ENCODE data around the gene WFDC10B. TPM values are rescaled to one million over a fixed set of nuclear protein-coding genes. Genes with fewer than 3 reads are reported as not detected.
"Not testable (repeated sequence)": the region's sequence is repeated elsewhere in the genome, so short reads cannot be mapped to it uniquely, and the experiment has no call there.

Gene WFDC10B
- total RNA-seq, 1 donor from 2014 or later = not detected

- intact Hi-C loops (cut with DNase I) = no loop called here
- no peak for TF ChIP-seq CTCF (IDR thresholded peaks at IDR 0.05)
- no peaks in the 10 kb centered on the region for H3K4me1 ChIP-seq
Measured at GRCh38 chr20:45735552-45735951, 30.7 kb upstream of the WFDC10B start.

GRCh38 chr20:45732199-45732598 is 27.4 kb upstream of the WFDC10B start:
- DNase-seq (ENCODE audit: low spot score in 2 of 2) = no peak
- Histone ChIP-seq H3K36me3 (no peaks in the 10 kb centered on the region), H3K27me3 (no peaks in the 10 kb centered on the region), H3K9me3 (peaks cover 0 to 12% of the 10 kb centered on the region in 2 donors), H3K27ac (no peak overlapping the region), H3K4me1 (no peaks in the 10 kb centered on the region), H3K4me3 (no peak overlapping the region)
- intact Hi-C loops (cut with DNase I) = no loop called here
- TF ChIP-seq CTCF (IDR thresholded peaks at IDR 0.05) = no peak

More at GRCh38 chr20:45735552-45735951, 30.7 kb upstream of the WFDC10B start:
- no peaks in the 10 kb centered on the region for H3K27me3 ChIP-seq
- H3K36me3 ChIP-seq = no peaks in the 10 kb centered on the region
- H3K9me3 ChIP-seq = peaks cover 0 to 12% of the 10 kb centered on the region in 2 donors
- DNase-seq (ENCODE audit: low spot score in 2 of 2) = no peak
- H3K27ac ChIP-seq = no peak overlapping the region
- no peak overlapping the region for H3K4me3 ChIP-seq

DNA sequence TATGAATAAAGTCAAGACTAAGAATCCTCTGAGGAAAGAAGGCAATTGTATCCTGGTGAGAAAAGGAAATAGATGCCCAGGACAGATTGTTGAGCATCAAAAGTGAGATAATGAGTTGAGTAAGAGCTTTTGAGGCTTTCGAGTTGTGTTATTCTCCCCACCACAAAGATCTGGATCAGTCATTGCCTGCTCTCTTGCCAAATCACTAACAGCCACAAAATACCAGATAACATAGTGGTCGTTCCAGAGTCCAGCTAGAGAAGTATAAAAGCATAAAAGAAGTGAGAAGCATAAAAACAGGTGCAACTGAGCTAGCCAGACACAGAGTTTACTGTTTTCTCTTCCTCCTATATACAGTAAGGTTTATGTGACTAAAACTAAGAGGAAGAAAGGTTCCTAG is 22.2 kb upstream of the WFDC10B start:
- Histone ChIP-seq H3K27ac (no peak overlapping the region), H3K4me1 (no peaks in the 10 kb centered on the region), H3K36me3 (no peaks in the 10 kb centered on the region), H3K27me3 (no peaks in the 10 kb centered on the region), H3K4me3 (no peak overlapping the region), H3K9me3 (peaks cover 0 to 4% of the 10 kb centered on the region in 2 donors)
- DNase-seq (ENCODE audit: low spot score in 2 of 2) = no peak
- TF ChIP-seq CTCF (IDR thresholded peaks at IDR 0.05) = no peak
- intact Hi-C loops (cut with DNase I) = no loop called here

DNA sequence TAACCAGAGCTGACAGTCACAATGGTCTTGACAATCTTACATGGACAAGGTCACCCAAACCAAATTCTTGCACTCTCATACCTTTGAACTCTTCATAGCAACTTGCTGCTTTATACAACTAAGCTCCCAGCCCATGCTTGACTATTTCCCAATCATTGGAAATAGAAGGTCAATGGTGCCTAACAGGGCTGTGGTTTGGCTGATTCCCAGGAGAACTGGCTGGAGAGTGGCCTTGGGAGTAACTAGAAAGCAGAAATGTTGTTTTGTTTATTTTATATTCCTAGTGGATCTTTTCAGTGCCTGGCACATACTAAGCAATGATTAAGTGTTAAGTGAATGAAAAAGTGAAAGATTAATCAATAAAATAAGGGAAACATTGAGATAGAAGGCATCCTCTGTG is 20.3 kb upstream of the WFDC10B start:
- Histone ChIP-seq H3K4me3 (no peak overlapping the region), H3K4me1 (no peaks in the 10 kb centered on the region), H3K9me3 (no peaks in the 10 kb centered on the region), H3K27ac (no peak overlapping the region), H3K27me3 (no peaks in the 10 kb centered on the region), H3K36me3 (no peaks in the 10 kb centered on the region)
- intact Hi-C loops (cut with DNase I) = no loop called here
- TF ChIP-seq CTCF (IDR thresholded peaks at IDR 0.05) = no peak
- DNase-seq (ENCODE audit: low spot score in 2 of 2) = no peak

- H3K27ac ChIP-seq = no peak within 1 kb of the TSS
- no peak within 1 kb of the TSS for H3K4me3 ChIP-seq
- no peak for TF ChIP-seq CTCF (IDR thresholded peaks at IDR 0.05)
- no peaks in the 10 kb centered on the region for H3K36me3 ChIP-seq
- no peak for DNase-seq (ENCODE audit: low spot score in 2 of 2)
- H3K9me3 ChIP-seq = peaks cover 0 to 5% of the 10 kb centered on the region in 2 donors
- no peaks in the 10 kb centered on the region for H3K27me3 ChIP-seq
- intact Hi-C loops (cut with DNase I) = no loop called here
- H3K4me1 ChIP-seq = no peaks in the 10 kb centered on the region
Measured at GRCh38 chr20:45722047-45722446, 17.2 kb upstream of the WFDC10B start, which contains the start of gene SPINT4. TSS of gene SPINT4 (plus strand) at chr20:45722347. CDS start at chr20:45722368, 21 bp downstream.

GRCh38 chr20:45716141-45716688 is 11.4 kb upstream of the WFDC10B start:
- H3K36me3 ChIP-seq; H3K4me3 ChIP-seq; H3K4me1 ChIP-seq; DNase-seq (ENCODE audit: low spot score in 2 of 2); intact Hi-C loops (cut with DNase I); H3K27ac ChIP-seq; H3K27me3 ChIP-seq: not testable (repeated sequence)
- peaks cover 0 to 13% of the 10 kb centered on the region in 2 donors for H3K9me3 ChIP-seq

Data from ascending aorta (tissue), 2 donors.